Activated CD8-positive, alpha-beta memory T cell treated with anti-CD3 and anti-CD28 coated beads for 36 hours (primary cell): ENCODE results near the gene SIGLEC7. TPM values are rescaled to one million over a fixed set of nuclear protein-coding genes. Genes with fewer than 3 reads are reported as not detected.

ENCODE experiments used
- CTCF ChIA-PET: fragments of 350-600 bp; sonication (Branson Sonifier 250); formaldehyde crosslinking; loops from one replicate; lab custom pipeline; 2021; ENCODE audit warnings: antibody characterized with exemption; lab: Charles Lee
- POLR2A ChIA-PET: fragments of 350-600 bp; sonication (Branson Sonifier 250); formaldehyde crosslinking; loops from one replicate; lab custom pipeline; 2021; ENCODE audit warnings: antibody characterized with exemption; lab: Charles Lee
- total RNA-seq, 2 experiments: library from RNA; stranded (reverse); gene quantifications; one replicate each; pipeline ENCODE4 v1.2.3, GENCODE V29; 2021

SIGLEC7 gene
- not detected for total RNA-seq

DNA sequence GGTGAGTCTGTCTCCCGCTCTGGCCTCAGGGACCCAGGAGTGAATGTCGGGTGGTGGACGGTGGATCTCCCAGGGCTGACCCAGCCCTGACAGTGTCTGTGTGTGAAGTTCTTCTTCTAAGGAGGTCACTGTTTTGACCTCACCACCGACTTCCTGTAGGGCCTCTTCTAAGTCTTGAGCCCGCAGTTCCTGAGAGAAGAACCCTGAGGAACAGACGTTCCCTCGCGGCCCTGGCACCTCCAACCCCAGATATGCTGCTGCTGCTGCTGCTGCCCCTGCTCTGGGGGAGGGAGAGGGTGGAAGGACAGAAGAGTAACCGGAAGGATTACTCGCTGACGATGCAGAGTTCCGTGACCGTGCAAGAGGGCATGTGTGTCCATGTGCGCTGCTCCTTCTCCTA is at the start of gene SIGLEC7:
TSS of gene SIGLEC7 (plus strand) at position 183 of the 400 bp plus-strand sequence. CDS start at position 252, 69 bp downstream.
- POLR2A ChIA-PET, result no interaction called here
- CTCF ChIA-PET, result no interaction called here

DNA sequence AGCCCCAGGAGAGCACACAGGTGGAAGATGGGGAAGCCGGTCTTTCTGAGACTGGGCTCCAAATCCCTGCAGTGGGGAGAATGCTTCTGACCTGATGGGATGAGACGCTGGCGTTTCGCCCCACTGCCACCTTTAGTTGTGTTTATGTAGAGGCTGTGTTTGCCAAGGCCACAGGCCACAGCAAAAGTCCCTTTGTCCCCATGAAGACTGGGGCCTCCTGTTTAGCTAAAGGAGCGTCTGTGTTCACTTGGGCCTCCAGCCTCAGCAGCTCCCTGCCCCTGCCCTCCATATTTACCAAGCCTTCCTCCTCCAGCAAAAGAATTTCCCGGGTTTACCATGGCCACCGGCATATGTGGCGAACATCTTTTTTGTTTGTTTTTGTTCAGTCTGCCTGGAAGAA is 49.0 kb upstream of the SIGLEC7 start:
- ChIA-PET POLR2A (no interaction called here), CTCF (no interaction called here)

- ChIA-PET CTCF (interaction anchor here (1.1 to 1.4 kb wide), 2 partner anchors 16 to 94 kb away, joined by 3 read pairs; no protein-coding TSS in a partner anchor), POLR2A (no interaction called here)
Measured at GRCh38 chr19:51093510-51094345, 48.4 kb upstream of the SIGLEC7 start.

DNA sequence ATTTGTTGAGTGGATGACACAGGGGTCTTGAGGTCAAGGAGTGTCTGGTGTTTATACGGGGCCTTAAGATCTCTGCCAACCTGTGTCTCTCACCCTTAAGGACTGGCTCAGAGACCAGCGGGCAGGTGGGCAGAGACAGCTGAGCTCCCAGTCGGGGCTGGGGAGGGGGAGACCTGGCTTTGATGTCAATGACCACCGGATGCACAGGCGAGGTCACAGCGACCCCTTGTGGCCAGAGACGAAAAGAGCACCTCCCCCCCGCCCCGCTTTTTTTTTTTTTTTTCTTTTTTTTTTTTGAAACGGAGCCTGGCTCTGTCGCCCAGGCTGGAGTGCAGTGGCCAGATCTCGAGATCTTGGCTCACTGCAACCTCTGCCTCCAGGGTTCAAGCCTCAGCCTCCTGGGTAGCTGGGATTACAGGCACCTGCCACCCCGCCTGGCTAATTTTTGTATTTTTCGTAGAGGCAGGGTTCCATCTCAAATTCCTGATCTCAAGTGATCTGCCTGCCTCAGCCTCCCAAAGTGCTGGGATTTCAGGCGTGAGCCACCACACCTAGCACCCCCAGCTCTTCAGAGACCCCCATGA is 47.3 kb upstream of the SIGLEC7 start:
- CTCF ChIA-PET, result interaction anchor here (0.6 to 1.4 kb wide), 12 partner anchors 10 to 1229 kb away, joined by 3 to 5 read pairs (median 3); no protein-coding TSS in a partner anchor
- POLR2A ChIA-PET, result no interaction called here

GRCh38 chr19:51096473-51097165 is 45.5 kb upstream of the SIGLEC7 start:
- CTCF ChIA-PET, result interaction anchor here (1.8 kb wide), 1 partner anchor 174 kb away, joined by 4 read pairs; no protein-coding TSS in a partner anchor

DNA sequence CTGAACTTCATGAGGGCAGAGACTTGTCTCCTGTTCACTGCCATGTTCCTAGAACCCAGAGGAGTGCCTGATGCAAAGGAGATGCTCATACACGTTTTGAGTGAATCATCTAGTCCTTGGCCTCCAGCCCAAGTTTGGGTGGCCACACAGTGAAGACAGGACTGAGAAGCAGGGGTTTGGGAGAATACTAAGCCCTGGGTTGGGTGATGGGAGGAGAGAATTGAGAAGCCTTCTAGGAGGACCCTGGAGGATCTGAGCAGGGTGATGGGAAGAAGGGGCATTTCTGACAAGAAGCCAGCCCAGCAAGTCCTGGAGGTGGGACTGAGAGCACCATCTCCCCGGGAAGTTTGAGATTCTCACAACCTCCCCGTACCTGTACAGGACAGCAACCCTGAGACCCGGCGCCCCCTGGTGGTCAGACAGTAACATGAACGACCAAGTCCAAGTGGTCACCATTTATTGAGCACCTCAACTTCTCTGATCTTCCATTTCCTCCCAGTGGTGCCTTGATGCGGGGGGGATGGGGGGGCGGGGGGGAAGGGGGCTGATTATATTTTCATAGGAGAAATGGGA is 44.8 kb upstream of the SIGLEC7 start:
- POLR2A ChIA-PET, result no interaction called here

More at GRCh38 chr19:51096473-51097165, 45.5 kb upstream of the SIGLEC7 start:
- POLR2A ChIA-PET, result no interaction called here

DNA sequence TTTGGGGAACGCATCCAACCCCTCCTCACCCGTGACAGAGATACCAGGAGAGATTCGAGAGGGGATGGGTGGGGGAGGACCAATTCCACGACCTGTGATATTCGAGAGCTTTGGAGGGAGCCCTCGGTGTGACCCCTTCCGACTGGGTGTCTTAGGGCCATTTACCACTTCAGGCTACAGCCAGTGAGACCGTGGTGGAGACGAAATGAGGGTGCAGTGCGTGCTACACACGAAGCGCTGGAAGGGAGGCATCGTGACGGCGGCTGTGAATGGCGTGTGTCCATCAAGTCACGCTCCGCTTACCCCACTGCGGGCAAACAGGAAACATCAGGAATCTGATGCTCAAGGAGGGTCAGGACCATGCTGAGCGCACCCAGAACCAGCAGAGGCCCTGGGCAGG is 44.3 kb upstream of the SIGLEC7 start:
- CTCF ChIA-PET, result no interaction called here

More for the DNA sequence above, 44.8 kb upstream of the SIGLEC7 start:
- CTCF ChIA-PET, result interaction anchor here (1.8 kb wide), 1 partner anchor 175 kb away, joined by 4 read pairs; no protein-coding TSS in a partner anchor

DNA sequence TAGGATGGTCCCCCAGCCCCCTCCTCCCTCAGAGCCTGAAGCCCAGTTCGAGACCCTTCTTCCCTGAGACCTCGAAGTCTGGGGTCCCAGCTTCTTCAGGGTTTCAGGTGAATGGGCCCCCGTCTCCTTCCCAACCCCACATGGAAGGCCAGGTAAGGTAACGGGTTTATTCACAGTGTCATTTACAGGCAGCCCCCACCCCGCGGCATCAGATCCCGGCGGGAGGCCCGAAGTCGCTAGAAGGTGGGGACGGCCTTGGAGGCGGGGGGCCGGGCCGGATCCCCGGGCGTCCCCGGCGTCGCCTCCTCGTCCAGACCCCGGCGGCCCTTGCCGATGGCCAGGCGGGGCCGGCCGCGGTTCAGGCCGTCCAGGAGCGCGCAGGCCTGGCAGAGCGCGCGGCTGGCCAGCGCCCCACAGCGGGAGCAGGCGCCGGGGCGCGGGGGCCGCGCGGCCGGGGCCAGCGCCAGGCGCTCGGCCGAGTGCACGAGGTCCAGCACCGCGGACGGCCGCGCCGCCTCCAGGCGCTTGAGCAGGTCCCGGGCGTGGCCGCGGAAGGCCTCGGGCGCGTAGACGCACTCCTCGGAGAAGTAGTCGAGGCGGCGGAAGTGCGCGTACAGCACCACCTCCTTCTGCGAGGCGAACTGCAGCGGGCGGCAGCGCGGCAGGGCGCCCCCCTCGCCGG is 43.6 kb upstream of the SIGLEC7 start:
- POLR2A ChIA-PET, result no interaction called here

More for the DNA sequence above, 44.3 kb upstream of the SIGLEC7 start:
- POLR2A ChIA-PET, result no interaction called here

DNA sequence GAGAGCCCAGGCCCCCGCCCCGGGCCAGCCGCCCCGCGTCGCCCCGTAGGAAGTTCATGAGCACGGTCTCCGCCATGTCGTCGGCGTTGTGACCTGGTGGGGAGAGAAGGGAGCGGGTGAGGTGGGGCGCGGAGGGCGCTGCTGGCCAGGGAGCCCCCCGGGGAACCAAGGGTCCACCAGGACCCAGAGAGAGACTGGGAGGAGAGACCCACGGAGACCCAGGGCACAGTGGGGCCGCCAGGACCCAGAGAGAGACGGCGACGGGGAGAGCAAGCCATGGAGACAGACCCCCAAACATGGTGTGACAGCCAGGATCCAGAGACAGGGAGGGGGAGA is 43.1 kb upstream of the SIGLEC7 start:
- POLR2A ChIA-PET, result no interaction called here

More for the DNA sequence above, 43.6 kb upstream of the SIGLEC7 start:
- CTCF ChIA-PET, result no interaction called here

DNA sequence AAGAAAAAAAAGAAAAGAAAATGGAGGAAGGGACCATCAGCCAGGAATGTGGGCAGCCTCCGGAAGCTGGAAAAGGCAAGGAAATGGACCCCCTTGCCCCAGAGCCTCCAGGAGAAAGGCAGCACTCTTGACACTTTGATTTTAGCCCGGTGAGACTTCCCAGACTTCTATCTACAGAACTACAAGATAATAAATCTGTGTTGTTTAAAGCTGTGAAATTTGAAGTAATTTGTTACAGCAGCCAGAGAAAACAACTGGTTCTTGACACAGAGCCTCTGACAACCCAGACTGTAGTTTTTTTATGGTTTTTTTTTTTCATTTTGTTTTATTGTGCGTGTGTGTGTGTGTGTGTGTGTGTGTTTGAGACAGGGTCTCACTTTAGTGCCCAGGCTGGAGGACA is 41.5 kb upstream of the SIGLEC7 start:
- ChIA-PET CTCF (no interaction called here), POLR2A (no interaction called here)

More for the DNA sequence above, 43.1 kb upstream of the SIGLEC7 start:
- CTCF ChIA-PET, result interaction anchor here (1.1 kb wide), 1 partner anchor 15 kb away, joined by 3 read pairs; no protein-coding TSS in a partner anchor

GRCh38 chr19:51101171-51101865 is 40.8 kb upstream of the SIGLEC7 start:
- CTCF ChIA-PET, result interaction anchor here (0.7 kb wide), 1 partner anchor 179 kb away, joined by 3 read pairs; no protein-coding TSS in a partner anchor
- POLR2A ChIA-PET, result no interaction called here

DNA sequence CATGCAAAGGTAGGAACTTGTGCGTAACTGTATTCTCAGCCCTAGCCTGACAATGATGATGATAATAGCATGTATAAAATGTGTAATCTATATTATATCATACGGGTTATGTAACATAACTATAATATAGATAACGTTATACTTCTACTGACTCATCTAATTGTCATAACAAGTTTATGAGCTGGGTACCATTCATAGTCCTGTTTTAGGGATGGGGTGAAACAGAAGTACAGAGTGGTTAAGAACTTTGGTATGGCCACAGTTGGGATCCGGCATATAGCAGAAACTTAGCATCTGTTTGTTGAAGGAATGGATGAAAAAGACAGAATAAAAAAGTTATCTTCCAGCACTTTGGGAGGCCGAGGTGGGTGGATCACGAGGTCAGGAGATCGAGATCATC is 39.1 kb upstream of the SIGLEC7 start:
- ChIA-PET POLR2A (no interaction called here), CTCF (no interaction called here)

DNA sequence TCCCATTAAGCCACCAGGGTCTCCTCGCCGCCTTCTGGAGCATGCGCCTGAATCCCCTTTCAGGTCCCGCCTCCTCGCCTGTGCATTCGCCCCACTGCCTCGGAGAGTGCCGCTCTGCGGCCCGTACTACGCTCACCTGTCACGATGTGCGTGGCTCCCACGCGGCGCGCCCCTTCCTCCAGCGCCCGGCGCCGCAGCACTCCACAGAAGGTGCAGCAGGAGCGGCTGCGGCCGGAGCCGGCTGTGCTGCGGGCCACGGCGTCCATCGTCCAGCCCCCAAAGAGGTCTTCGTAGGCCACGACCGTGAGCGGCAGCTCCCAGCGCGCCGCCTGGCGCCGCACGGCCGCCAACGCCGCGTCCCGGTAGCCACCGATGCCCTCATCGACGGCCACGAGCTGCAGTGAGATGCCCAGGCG is 38.2 kb upstream of the SIGLEC7 start:
- POLR2A ChIA-PET, result no interaction called here
- CTCF ChIA-PET, result interaction anchor here (0.7 kb wide), 1 partner anchor 64 kb away, joined by 4 read pairs; no protein-coding TSS in a partner anchor

GRCh38 chr19:51107406-51108065 is 34.6 kb upstream of the SIGLEC7 start:
- ChIA-PET CTCF (no interaction called here), POLR2A (no interaction called here)

DNA sequence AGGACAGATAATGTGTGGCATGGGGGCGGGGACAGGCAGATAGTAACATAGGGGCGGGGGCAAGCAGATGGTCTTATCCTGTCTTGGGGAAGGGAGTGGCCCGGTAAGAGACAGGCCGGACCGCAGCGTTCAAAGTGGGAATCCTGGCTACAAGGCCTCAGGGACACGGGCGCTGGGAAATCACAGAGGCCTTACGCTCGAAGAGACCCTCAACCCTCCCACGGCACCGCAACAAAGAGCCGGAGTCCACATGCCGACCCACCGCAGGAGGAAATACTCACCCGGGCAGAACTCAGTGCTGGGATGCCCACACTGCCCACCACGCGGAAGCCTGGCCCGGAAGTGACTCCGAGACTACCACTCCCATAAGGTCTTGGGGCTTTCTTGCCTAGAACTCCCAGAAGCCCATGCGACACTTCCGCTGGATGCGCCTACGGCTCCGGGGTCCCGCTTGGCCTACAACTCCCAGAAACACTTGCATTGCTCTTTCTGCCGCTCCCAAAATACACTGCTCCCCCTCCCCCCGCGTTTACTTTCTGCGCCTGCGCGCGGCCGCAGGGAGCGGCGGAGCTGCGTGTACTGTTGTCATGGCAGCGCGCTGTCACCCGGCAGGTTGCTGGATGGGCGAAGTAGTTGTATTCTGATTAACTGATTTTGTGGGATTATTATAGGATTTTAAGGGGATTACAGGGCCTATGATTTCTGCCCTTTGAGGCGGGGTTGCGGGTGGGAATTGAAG is 33.9 kb upstream of the SIGLEC7 start, which contains the start of gene CTU1:
TSS of gene CTU1 (minus strand) at position 344 of the 739 bp plus-strand sequence. CDS start 3,840 bp downstream, outside the sequence.
- CTCF ChIA-PET, result no interaction called here
- POLR2A ChIA-PET, result no interaction called here

GRCh38 chr19:51108805-51109146 is 33.3 kb upstream of the SIGLEC7 start:
- ChIA-PET POLR2A (no interaction called here), CTCF (no interaction called here)

DNA sequence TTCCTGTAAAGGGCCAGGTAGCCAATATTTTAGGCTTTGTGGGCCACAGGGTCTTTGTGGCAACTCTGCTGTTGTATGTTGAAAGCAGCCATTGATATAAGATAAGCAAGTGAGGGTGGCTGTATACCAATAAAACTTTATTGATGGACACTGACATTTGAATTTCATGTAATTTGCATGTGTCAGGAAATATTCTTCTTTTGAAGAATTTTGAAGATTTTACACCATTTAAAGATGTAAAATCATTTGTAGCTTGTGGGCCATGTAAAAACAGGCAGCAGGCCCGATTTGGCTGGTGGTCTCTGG is 31.5 kb upstream of the SIGLEC7 start:
- ChIA-PET CTCF (interaction anchor here (1.1 kb wide), 1 partner anchor 9 kb away, joined by 8 read pairs; no protein-coding TSS in a partner anchor), POLR2A (no interaction called here)
